HG03045 (cell line): ENCODE results near the gene PIEZO1.

Source experiments
- ATAC-seq: cut with Tn5 transposase; IDR thresholded peaks from one replicate; pipeline ENCODE4 v1.9.1; 2021; ENCODE audit warnings: mild to moderate bottlenecking, moderate library complexity; ENCODE audit not compliant: unreplicated experiment

PIEZO1 gene

GRCh38 chr16:88770461-88771293 lies 14.3 kb downstream of the PIEZO1 start:
- no peak for ATAC-seq

- no peak for ATAC-seq
These were observed 15.2 kb downstream of the PIEZO1 start for GRCh38 chr16:88769617-88770460.

- no peak for ATAC-seq
These were observed 16.8 kb downstream of the PIEZO1 start for GRCh38 chr16:88768071-88768783.

GRCh38 chr16:88767546-88768070 lies 17.4 kb downstream of the PIEZO1 start:
- ATAC-seq = no peak

- ATAC-seq = no peak
These were observed 18.0 kb downstream of the PIEZO1 start for GRCh38 chr16:88766975-88767374.

- no peak for ATAC-seq
These were observed 20.1 kb downstream of the PIEZO1 start for GRCh38 chr16:88764913-88765349.

- no peak for ATAC-seq
These were observed 20.9 kb downstream of the PIEZO1 start for GRCh38 chr16:88764080-88764479.

GRCh38 chr16:88763502-88764053 lies 21.4 kb downstream of the PIEZO1 start:
- no peak for ATAC-seq

- ATAC-seq = no peak
These were observed 22.1 kb downstream of the PIEZO1 start for GRCh38 chr16:88762941-88763340.

- no peak for ATAC-seq
These were observed 22.7 kb downstream of the PIEZO1 start for GRCh38 chr16:88762258-88762870.

GRCh38 chr16:88761830-88762229 lies 23.2 kb downstream of the PIEZO1 start:
- ATAC-seq = no peak

- ATAC-seq = no peak
These were observed 23.9 kb downstream of the PIEZO1 start for GRCh38 chr16:88761143-88761534.

GRCh38 chr16:88760424-88761142 lies 24.4 kb downstream of the PIEZO1 start:
- ATAC-seq = no peak

GRCh38 chr16:88759976-88760350 lies 25.1 kb downstream of the PIEZO1 start:
- no peak for ATAC-seq

GRCh38 chr16:88759245-88759975 lies 25.6 kb downstream of the PIEZO1 start:
- ATAC-seq = no peak

- no peak for ATAC-seq
These were observed 26.1 kb downstream of the PIEZO1 start for GRCh38 chr16:88758944-88759244.

GRCh38 chr16:88758227-88758943 lies 26.6 kb downstream of the PIEZO1 start:
- ATAC-seq = no peak

GRCh38 chr16:88755745-88756443 lies 29.1 kb downstream of the PIEZO1 start:
- no peak for ATAC-seq
